Natural killer cell (primary cell): ENCODE measurements around the gene HOXB6. TPM values are rescaled to one million over a fixed set of nuclear protein-coding genes. Genes with fewer than 3 reads are reported as not detected.

Experiments
- ATAC-seq, 3 donors: fragments of 150-1000 bp in 2 of 3; fragments of 200-7000 bp in 1 of 3; cut with Tn5 transposase; 1 replicate in 1 of 3; 2 replicates in 2 of 3; pipeline ENCODE4 v1.10.0; 2021; ENCODE audit warnings: mild to moderate bottlenecking in 2 of 3, moderate library complexity in 2 of 3
- DNase-seq, 2 donors: peaks; one replicate each; pipeline versions ENCODE4 v3.0.0 to v3.0.0-alpha.2; 2013 to 2021; ENCODE audit warnings: mixed read lengths in 1 of 2
- H3K27ac ChIP-seq: one replicate; pipeline ENCODE4 v1.5.1; 2013; ENCODE audit warnings: mild to moderate bottlenecking, low read length
- H3K27me3 ChIP-seq: one replicate; pipeline ENCODE4 v1.6.1; 2013; ENCODE audit warnings: low read length; ENCODE audit not compliant: control insufficient read depth, insufficient read depth
- H3K36me3 ChIP-seq: one replicate; pipeline ENCODE4 v1.6.1; 2013; ENCODE audit warnings: low read length; ENCODE audit not compliant: control insufficient read depth, insufficient read depth
- H3K4me1 ChIP-seq: one replicate; pipeline ENCODE4 v1.6.1; 2013; ENCODE audit warnings: low read length; ENCODE audit not compliant: control insufficient read depth, insufficient read depth
- H3K4me3 ChIP-seq: one replicate; pipeline ENCODE4 v1.5.1; 2013; ENCODE audit warnings: low read length
- H3K9me3 ChIP-seq: one replicate; pipeline ENCODE4 v1.6.1; 2013; ENCODE audit warnings: low read length; ENCODE audit not compliant: control insufficient read depth, insufficient read depth
- H3K27ac Mint-ChIP-seq, 2 donors: one replicate each; pipeline ENCODE4 v1.8.0; 2022; ENCODE audit warnings: mild to moderate bottlenecking in 2 of 2, mixed read lengths in 2 of 2, moderate library complexity in 1 of 2
- H3K27me3 Mint-ChIP-seq, 2 donors: one replicate each; pipeline ENCODE4 v1.8.0; 2022; ENCODE audit warnings: low read depth in 2 of 2, mixed read lengths in 2 of 2
- H3K36me3 Mint-ChIP-seq: one replicate; pipeline ENCODE4 v1.8.0; 2022; ENCODE audit warnings: mixed read lengths
- H3K4me1 Mint-ChIP-seq, 2 donors: one replicate each; pipeline ENCODE4 v1.8.0; 2022; ENCODE audit warnings: mixed read lengths in 2 of 2
- H3K4me3 Mint-ChIP-seq: one replicate; pipeline ENCODE4 v1.8.0; 2022; ENCODE audit warnings: mild to moderate bottlenecking, moderate library complexity, mixed read lengths
- H3K9me3 Mint-ChIP-seq, 2 donors: one replicate each; pipeline ENCODE4 v1.8.0; 2022; ENCODE audit warnings: mixed read lengths in 2 of 2
- WGBS: methylation state at CpG from one replicate; pipeline ENCODE4 v1.1.7; 2013; ENCODE audit warnings: missing lambda C conversion rate; ENCODE audit not compliant: insufficient coverage; 5-methylcytosine and 5-hydroxymethylcytosine counted together
- intact Hi-C: fragments of 100-400 bp; cut with micrococcal nuclease; formaldehyde crosslinking; loops from one replicate; pipeline ENCODE4 v1.14.2; 2022
- total RNA-seq, 4 donors: library from RNA; stranded (reverse); fragments of 120-200 nt in 1 of 4; gene quantifications; one replicate each; pipeline versions ENCODE4 v1.2.3 to v1.2.4, GENCODE V29; 2013 to 2022
- TF ChIP-seq, protein P1 (sequence below): fragments of 200-600 bp; IDR thresholded peaks from one replicate; pipeline ENCODE4 v1.8.0; 2022; ENCODE audit warnings: antibody characterized with exemption

Gene HOXB6
- total RNA-seq, 3 donors from 2014 or later (not counting 1 experiment from before 2014, with no cell fraction given): not detected

DNA sequence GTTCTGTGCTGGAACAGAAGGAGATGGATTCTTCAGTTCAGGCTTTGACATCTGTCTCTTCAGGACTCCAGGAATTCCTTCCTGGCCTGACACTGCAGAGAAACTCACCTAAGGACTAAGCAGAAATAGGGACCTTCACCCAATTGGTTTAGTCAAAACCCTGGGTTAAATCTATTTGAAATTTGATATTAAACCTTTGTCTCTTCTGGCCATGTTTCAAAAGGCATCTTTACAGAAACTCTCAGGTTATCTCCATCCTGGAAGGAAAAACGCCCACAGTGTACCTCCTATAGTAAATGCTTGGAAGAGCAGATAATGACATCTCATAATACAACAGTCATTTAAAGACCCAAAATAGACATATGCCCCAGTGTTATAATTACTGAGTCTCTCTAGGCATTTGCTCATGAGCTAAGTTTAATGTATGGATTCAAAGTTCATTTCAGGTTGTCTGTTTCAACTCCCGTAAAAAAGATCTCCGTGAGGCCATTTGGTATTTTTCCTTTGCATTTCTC is 21.0 kb downstream of the HOXB6 start:
- H3K27ac ChIP-seq: no peak overlapping the region
- Mint-ChIP-seq H3K4me1 (peaks cover 45 to 59% of the 10 kb centered on the region in 2 donors), H3K27ac (no peak overlapping the region), H3K4me3 (peak overlapping the region; percentile 32), H3K27me3 (peaks cover 72 to 86% of the 10 kb centered on the region in 2 donors), H3K36me3 (no peaks in the 10 kb centered on the region), H3K9me3 (no peaks in the 10 kb centered on the region)
- no peak overlapping the region for H3K4me3 ChIP-seq
- peaks cover 56% of the 10 kb centered on the region for H3K27me3 ChIP-seq
- no peak for DNase-seq
- no peaks in the 10 kb centered on the region for H3K36me3 ChIP-seq
- ATAC-seq: no peak
- no CpG with 5 or more reads among the region's 3 CpGs for WGBS
- no peaks in the 10 kb centered on the region for H3K9me3 ChIP-seq
- intact Hi-C loops: no loop called here
- TF ChIP-seq, protein P1, sequence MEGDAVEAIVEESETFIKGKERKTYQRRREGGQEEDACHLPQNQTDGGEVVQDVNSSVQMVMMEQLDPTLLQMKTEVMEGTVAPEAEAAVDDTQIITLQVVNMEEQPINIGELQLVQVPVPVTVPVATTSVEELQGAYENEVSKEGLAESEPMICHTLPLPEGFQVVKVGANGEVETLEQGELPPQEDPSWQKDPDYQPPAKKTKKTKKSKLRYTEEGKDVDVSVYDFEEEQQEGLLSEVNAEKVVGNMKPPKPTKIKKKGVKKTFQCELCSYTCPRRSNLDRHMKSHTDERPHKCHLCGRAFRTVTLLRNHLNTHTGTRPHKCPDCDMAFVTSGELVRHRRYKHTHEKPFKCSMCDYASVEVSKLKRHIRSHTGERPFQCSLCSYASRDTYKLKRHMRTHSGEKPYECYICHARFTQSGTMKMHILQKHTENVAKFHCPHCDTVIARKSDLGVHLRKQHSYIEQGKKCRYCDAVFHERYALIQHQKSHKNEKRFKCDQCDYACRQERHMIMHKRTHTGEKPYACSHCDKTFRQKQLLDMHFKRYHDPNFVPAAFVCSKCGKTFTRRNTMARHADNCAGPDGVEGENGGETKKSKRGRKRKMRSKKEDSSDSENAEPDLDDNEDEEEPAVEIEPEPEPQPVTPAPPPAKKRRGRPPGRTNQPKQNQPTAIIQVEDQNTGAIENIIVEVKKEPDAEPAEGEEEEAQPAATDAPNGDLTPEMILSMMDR: no peak
- peaks cover 39% of the 10 kb centered on the region for H3K4me1 ChIP-seq

DNA sequence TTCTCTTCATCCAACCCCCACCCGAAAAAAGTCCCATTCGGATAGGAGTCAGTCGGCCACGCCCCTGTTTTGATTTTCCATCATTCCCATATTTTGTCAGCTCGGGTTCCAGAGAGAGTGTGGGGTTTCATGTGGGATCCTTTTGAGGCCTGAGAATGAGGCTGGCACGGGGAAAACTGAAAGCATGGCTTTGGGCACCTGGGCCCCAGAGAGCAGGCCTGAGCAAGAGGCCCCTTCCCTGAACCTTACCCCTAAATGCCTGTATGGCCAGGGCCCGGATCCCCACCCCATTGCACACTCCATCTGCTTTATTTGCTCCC is 22.1 kb downstream of the HOXB6 start:
- ATAC-seq: no peak
- H3K27me3 Mint-ChIP-seq: peaks cover 62 to 78% of the 10 kb centered on the region in 2 donors
- DNase-seq: no peak
- TF ChIP-seq, protein P1: no peak
- peaks cover 50 to 68% of the 10 kb centered on the region in 2 donors for H3K4me1 Mint-ChIP-seq
- 58% methylated on average over 3 of the region's 7 CpGs for WGBS
- intact Hi-C loops: no loop called here
- H3K9me3 Mint-ChIP-seq: no peaks in the 10 kb centered on the region
- Histone ChIP-seq H3K27me3 (peaks cover 55% of the 10 kb centered on the region), H3K27ac (no peak overlapping the region), H3K4me3 (no peak overlapping the region), H3K9me3 (no peaks in the 10 kb centered on the region), H3K4me1 (peaks cover 42% of the 10 kb centered on the region), H3K36me3 (no peaks in the 10 kb centered on the region)
- H3K27ac Mint-ChIP-seq: peak overlapping the region in 1 of 2 donors; percentile 78
- H3K4me3 Mint-ChIP-seq: peak overlapping the region; percentile 85
- no peaks in the 10 kb centered on the region for H3K36me3 Mint-ChIP-seq

DNA sequence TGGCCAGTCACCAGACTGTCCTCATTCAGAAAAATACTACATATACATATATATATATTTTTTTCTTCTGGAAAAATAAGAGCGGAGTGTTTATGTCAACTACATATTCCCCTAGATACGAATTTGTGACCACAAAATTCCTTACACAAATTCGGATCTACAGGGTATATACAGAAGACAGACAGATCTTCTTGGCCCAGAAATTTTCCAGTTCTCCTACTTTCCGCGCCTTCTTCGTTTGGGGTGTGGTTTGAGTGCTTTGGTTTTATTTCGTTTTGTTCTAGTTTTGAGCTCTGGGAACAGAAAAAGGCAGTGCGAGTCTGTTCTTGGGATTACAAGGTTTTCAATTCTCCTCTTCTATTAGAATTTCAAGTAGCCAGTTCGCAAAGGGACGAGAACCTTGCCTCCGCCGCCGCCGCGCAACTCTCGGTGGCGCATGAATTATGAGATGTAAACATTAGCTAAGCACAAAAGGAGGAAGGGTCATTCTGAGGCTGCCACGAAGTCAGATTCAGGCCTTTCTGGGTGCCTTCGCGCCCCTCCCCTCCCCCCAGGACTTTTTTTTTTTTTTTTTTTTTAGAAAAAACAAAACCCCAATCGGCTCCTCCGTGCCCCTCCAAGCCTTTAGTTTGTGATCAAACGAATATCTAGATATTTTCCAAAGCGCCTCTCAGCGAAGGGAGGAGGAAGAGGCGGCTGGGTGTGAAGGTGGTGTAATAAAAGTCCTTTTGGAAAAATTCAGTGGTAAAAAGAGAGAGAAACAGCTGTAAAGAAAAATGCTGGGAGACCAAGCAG is 24.8 kb downstream of the HOXB6 start:
- intact Hi-C loops: no loop called here
- Histone ChIP-seq H3K9me3 (no peaks in the 10 kb centered on the region), H3K4me3 (no peak overlapping the region), H3K4me1 (peaks cover 49% of the 10 kb centered on the region), H3K27me3 (peaks cover 36% of the 10 kb centered on the region), H3K36me3 (no peaks in the 10 kb centered on the region), H3K27ac (no peak overlapping the region)
- Mint-ChIP-seq H3K27ac (no peak overlapping the region), H3K36me3 (no peaks in the 10 kb centered on the region), H3K9me3 (no peaks in the 10 kb centered on the region), H3K4me1 (peaks cover 33 to 66% of the 10 kb centered on the region in 2 donors), H3K27me3 (peaks cover 38 to 55% of the 10 kb centered on the region in 2 donors), H3K4me3 (peak overlapping the region; percentile 97)
- WGBS: 49% methylated on average over 24 of the region's 26 CpGs
- TF ChIP-seq, protein P1: no peak
- no peak for DNase-seq
- ATAC-seq: no peak
